Umbilical cord (tissue), 2 donors: ENCODE data around the gene IFT81. TPM values are rescaled to one million over a fixed set of nuclear protein-coding genes. Genes with fewer than 3 reads are reported as not detected.
"Not testable (repeated sequence)": the region's sequence is repeated elsewhere in the genome, so short reads cannot be mapped to it uniquely, and the experiment has no call there.

Experiments used
- DNase-seq: peaks from one replicate; pipeline ENCODE4 v3.0.0-alpha.2; 2015; ENCODE audit warnings: low spot score
- total RNA-seq: library from RNA; depleted of rRNA; stranded (reverse); fragments of >200 nt; gene quantifications from one replicate; pipeline ENCODE4 v1.2.3, GENCODE V29; 2014; ENCODE audit warnings: low replicate concordance; ENCODE audit not compliant: insufficient read depth

Gene IFT81
- total RNA-seq, 1 donor from 2014 or later = 34.9 TPM

DNA sequence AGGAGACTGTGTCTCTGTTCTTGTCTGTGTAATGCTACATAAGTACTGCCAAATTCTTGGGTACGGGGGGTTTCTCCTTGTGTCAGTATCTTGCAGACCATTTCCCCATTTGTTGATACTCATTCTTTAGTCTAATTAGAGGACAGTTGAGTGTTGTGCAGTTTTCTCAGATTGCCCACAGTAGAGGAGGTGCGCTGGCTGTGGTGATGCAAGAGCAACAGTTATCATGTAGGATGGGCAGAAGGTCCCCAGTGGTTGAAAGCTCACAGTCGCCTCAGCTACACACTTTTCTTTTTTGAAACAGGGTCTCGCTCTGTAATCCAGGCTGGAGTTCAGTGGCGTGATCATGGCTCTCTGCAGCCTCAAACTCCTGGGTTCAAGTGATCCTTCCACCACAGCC lies 119.1 kb downstream of the IFT81 start:
- DNase-seq = no peak

- DNase-seq = no peak
Observed at GRCh38 chr12:110244372-110244771, 120.2 kb downstream of the IFT81 start.

DNA sequence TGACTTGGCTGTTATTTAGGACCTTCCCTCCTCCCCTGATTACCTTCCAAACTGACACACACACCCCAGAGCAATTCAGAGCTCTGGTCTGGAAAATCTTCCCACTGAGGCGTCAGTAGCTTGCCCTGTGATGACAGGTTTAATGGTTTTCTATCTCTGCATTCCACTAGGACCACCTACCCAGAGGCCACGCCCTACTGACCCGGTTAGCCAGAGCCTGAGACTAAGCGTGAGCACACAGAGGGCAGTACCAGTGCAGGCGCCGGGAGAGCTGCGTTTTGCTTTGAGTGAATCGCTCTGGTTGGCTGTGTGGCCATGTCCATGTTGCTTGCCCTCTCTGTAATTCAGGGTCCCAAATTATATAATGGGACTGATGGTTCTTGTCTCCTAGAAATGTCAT lies 120.7 kb downstream of the IFT81 start:
- DNase-seq = peak; percentile 42

DNA sequence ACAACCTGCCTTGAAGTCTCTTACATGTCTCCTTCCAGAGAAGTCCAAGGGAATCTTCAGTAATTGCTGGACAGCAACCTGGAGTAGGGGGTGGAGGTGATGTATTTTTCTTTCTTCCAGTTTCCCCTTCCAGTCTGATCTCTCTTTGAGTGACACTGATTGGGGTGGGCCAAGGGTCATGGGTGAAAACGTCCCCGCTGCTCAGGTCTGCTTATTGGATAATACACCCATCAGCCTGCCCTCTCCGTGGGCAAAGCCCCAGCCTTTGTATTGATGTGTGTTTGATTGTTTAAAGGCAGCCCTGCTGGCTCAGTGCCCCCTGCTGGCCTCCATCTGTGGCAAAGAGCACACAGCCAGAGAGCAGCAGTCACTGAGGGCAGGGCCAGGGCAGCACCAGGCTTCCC lies 121.2 kb downstream of the IFT81 start:
- DNase-seq = no peak

GRCh38 chr12:110246636-110247339 lies 122.6 kb downstream of the IFT81 start:
- peak; percentile 65 for DNase-seq

DNA sequence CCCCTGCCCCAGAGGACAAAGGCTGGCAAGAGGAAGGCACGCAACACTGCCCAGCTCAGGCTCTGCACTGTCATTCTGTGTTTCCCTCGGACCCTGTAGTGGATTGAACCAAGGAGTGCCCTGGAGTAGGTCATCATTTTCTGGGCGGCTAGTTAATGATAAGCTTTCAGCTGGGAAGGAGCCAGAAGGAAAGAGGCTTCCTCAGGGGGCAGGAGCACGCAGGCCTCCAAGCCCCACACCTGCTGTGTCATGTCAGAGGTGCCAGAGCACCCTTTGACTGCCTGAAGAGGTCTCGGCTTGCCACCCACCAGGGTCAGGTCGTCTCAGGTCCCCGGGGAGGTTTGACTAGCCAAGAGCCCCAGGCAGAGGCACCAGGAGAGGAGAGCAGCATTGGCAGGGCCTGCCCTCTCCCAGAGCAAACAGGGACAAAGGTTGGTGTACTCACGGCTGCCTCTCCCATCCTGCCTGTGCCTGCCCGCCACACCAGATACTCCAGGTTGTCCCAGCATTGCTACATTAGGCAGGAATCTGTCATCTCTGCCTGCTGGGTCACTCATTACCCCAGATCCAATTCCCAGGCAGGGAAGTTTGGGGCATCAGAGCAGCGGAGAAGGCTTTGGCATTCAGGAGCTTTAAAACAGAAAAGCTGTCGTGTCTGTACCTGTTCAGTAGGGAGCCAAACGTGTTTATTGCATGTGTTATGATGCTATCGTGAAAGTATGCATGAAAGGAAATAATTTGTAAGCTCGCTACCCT lies 123.4 kb downstream of the IFT81 start:
- peak; percentile 77 for DNase-seq

- no peak for DNase-seq
Observed at GRCh38 chr12:110248096-110248447, 123.9 kb downstream of the IFT81 start.

GRCh38 chr12:110249105-110249504 lies 124.9 kb downstream of the IFT81 start:
- DNase-seq = peak; percentile 40

GRCh38 chr12:110249716-110250225 lies 125.6 kb downstream of the IFT81 start:
- no peak for DNase-seq

- DNase-seq = no peak
Observed at GRCh38 chr12:110251381-110251780, 127.2 kb downstream of the IFT81 start.

GRCh38 chr12:110252716-110253115 lies 128.6 kb downstream of the IFT81 start:
- DNase-seq = no peak

- peak; percentile 42 for DNase-seq
Observed at GRCh38 chr12:110253176-110253575, 129.0 kb downstream of the IFT81 start.

DNA sequence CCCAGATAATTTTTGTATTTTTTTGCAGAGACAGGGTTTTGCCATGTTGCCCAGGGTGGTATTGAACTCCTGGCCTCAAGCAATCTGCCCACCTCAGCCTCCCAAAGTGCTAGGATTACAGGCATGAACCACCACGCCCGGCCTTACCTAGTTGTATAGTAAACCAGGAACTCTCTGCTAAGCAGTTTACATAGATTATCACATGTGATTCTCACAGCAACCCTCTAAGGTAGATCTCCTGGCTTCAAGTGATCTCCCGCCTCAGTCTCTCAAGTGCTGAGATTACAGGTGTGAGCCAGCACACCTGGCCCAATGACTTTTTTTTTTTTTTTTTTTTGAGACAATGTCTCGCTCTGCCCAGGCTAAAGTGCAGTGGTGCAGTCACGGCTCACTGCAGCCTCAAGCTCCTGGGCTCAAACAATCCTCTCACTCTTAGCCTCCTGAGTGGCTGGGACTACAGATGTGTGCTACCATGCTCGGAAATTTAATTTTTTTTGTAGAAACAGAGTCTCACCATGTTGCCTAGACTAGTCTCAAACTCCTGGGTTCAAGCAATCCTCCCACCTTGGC lies 130.9 kb downstream of the IFT81 start:
- no peak for DNase-seq

DNA sequence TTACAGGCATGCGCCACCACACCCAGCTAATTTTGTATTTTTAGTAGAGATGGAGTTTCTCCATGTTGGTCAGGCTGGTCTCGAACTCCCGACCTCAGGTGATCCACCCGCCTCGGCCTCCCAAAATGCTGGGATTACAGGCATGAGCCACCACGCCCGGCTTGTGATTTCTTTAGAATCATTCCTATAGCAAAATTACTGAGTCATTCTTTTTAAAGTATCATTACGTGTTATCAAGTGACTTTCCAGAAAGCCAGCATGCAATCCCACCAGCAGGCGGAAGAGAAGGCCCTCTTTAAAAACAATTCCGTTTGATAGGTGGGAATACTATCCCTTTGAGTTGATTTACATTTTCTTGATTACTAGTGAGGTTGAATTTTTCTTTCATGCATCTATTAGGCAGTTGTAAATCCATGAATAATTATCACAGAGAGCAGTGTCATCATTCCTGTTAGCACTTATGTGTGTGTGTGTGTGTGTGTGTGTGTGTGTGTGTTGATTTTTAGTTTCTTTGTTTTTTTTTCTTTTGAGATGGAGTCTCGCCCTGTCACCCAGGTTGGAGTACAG lies 131.8 kb downstream of the IFT81 start:
- not testable (repeated sequence) for DNase-seq

GRCh38 chr12:110256780-110257431 lies 132.7 kb downstream of the IFT81 start:
- DNase-seq = peak; percentile 33

DNA sequence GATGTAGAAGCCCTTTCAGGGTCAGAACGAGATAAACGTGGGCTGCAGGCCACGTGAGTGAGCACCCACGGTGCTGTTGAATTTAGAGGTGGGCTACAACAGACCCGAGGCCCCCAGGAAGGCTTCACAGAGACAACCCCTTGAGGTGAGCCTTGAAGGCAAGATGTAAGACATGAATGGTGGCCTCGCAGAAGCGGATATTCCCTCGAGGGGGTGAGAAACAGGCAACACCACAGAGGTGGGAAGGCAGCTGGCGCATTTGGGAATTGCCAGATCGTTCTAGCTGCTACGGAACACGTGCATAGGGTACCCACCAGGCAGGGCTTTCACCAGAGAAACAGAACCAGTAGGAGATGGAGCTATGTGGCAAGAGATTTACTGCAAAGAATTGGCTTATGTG lies 134.3 kb downstream of the IFT81 start:
- no peak for DNase-seq

- no peak for DNase-seq
Observed at GRCh38 chr12:110262442-110263388, 138.6 kb downstream of the IFT81 start.

DNA sequence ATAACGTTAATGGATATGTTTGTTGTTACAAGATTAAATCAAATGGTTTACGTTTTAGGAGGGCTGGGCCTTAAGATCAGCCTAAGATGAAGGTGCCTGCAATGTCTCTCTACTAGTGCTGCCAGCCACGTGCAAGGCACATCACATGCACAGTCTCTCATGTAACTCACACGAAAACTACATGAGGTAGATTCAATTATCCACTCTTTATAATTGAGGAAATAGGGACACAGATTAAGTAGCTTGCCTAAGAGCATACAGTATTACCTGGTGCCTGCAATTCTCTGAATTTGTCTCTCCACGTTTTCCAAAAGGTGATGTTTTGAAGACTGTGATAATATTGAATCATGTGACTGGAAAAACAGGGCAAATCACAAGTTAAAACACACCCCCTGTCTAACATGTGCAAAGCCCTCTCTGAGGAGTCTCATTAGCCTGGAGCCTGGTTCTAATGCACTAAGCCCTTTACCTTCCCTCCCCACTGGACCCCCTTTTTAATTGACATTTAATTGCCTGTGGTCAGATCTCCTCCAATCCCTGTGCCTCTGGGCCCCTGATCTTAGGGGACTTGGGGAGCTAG lies 142.3 kb downstream of the IFT81 start:
- no peak for DNase-seq

- DNase-seq = peak; percentile 69
Observed at GRCh38 chr12:110266980-110267620, 142.9 kb downstream of the IFT81 start.
